ENCODE measurements around the gene ALDH3A1. TPM values are rescaled to one million over a fixed set of nuclear protein-coding genes. Genes with fewer than 3 reads are reported as not detected.

Gene ALDH3A1
- total and polyA plus RNA-seq, 9 of the 15 experiments (the other 6 are each of a cell fraction or from before 2014, with no cell fraction given) = not detected

GRCh38 chr17:19766421-19767270 lies 18.5 kb upstream of the ALDH3A1 start:
- H3K4me3 ChIP-seq = no peak overlapping the region
- H3K9ac ChIP-seq (ENCODE audit: insufficient read depth in 1 of 2, low read depth in 2 of 2, low read length in 2 of 2) = no peak overlapping the region
- intact Hi-C loops (cut with micrococcal nuclease) (loop anchor here (1.0 kb wide), 1 partner anchor 252 kb away; no protein-coding TSS in a partner anchor), in situ Hi-C loops (cut with MboI) (loop anchor here (10.0 kb wide), 1 partner anchor 402 kb away; the partner anchor contains the start of gene B9D1)
- POLR2A ChIA-PET = no interaction called here
- H3K79me2 ChIP-seq (ENCODE audit: control insufficient read depth, insufficient read depth, low read length) = no peaks in the 10 kb centered on the region
- H3K4me2 ChIP-seq (ENCODE audit: insufficient read depth, low read length) = no peak overlapping the region
- H3K36me3 ChIP-seq (ENCODE audit: control insufficient read depth, insufficient read depth, low read length) = no peaks in the 10 kb centered on the region
- CTCF ChIA-PET (ENCODE audit: low intra/inter-chr PET ratio) = interaction anchor here (1.2 kb wide), 1 partner anchor 253 kb away, joined by 6 read pairs; no protein-coding TSS in a partner anchor
- ATAC-seq = peak; percentile 99
- no peak overlapping the region for H3K27ac ChIP-seq (ENCODE audit: extremely low read depth, low read depth, low read length)
- no TSS peak for BruUV-seq (replicated peaks)
- H3K9me1 ChIP-seq (ENCODE audit: control insufficient read depth, insufficient read depth, low read length) = no peaks in the 10 kb centered on the region
- peaks cover 0 to 14% of the 10 kb centered on the region in 2 experiments; a peak in 1 of 5 replicates for H3K27me3 ChIP-seq (ENCODE audit: control insufficient read depth in 2 of 2, insufficient read depth in 2 of 2, low read length in 2 of 2)
- no peaks in the 10 kb centered on the region for H3K4me1 ChIP-seq (replicated peaks in 1 of 2; ENCODE audit: control insufficient read depth in 2 of 2, insufficient read depth in 2 of 2, low read length in 2 of 2)
- DNase-seq (ENCODE audit: extremely low read depth in 1 of 4, low spot score in 3 of 4) = peak; percentile 69 to 72 (median 70)
- no peaks in the 10 kb centered on the region for H3K9me3 ChIP-seq (replicated peaks; ENCODE audit: control insufficient read depth, insufficient read depth, low read depth, low read length)
- FAIRE-seq = peak; percentile 15
- H4K20me1 ChIP-seq (replicated peaks; ENCODE audit: control insufficient read depth, insufficient read depth, low read length) = no peaks in the 10 kb centered on the region
- 1% methylated on average over 11 of the region's 12 CpGs for WGBS (ENCODE audit: insufficient coverage, low coverage, missing lambda C conversion rate)
- H2AFZ ChIP-seq (ENCODE audit: low read depth, low read length) = no peak overlapping the region
- TF ChIP-seq REST (IDR thresholded peaks at IDR 0.05; ENCODE audit: borderline replicate concordance) (peak; percentile 66; the same call in 1 of the 2 replicates), REST (CRISPR knock-in tag; IDR thresholded peaks at IDR 0.05; ENCODE audit: low read depth) (no peak), RBM34 (IDR thresholded peaks at IDR 0.05; ENCODE audit: borderline replicate concordance, insufficient read depth, low read length) (no peak), SRF (CRISPR knock-in tag; IDR thresholded peaks at IDR 0.05) (no peak), SMC3 (conservative IDR thresholded peaks at IDR 0.05; ENCODE audit: insufficient read depth, low read depth, low read length) (peak; percentile 87), RERE (CRISPR knock-in tag; IDR thresholded peaks at IDR 0.05; ENCODE audit: borderline replicate concordance) (no peak)

Data from K562 (cell line).